Measurements from ENCODE around the gene SMIM30. TPM values are rescaled to one million over a fixed set of nuclear protein-coding genes. Genes with fewer than 3 reads are reported as not detected.

Gene SMIM30
- total RNA-seq, 1 donor from 2014 or later: 117 TPM

- ATAC-seq: no peak
- intact Hi-C loops (cut with DNase I): no loop called here
- no peak for DNase-seq (ENCODE audit: missing footprints)
Observed at GRCh38 chr7:113071465-113071864, 46.9 kb downstream of the SMIM30 start.

Other genes with a start within 250 kb of the SMIM30 start
- 0.62 TPM for gene GPR85, start 31.7 kb downstream of the SMIM30 start, total RNA-seq

Data from Right ventricle myocardium inferior (tissue), 1 donor.